ENCODE results near the gene PSTPIP2. TPM values are rescaled to one million over a fixed set of nuclear protein-coding genes. Genes with fewer than 3 reads are reported as not detected.

Gene PSTPIP2
- total and polyA plus RNA-seq, 2 donors (not counting 3 experiments of a cell fraction or from before 2014, with no cell fraction given), result 1.6 to 4.9 TPM

GRCh38 chr18:45976974-45977373 lies 95.1 kb downstream of the PSTPIP2 start:
- FAIRE-seq, result no peak
- no peak overlapping the region for H3K4me3 ChIP-seq (replicated peaks in 1 of 3; ENCODE audit: insufficient read depth in 1 of 3, low read depth in 1 of 3, low read length in 3 of 3)
- no peak overlapping the region for H3K9ac ChIP-seq (replicated peaks; ENCODE audit: extremely low read depth, insufficient read depth, low read length)
- H3K27ac ChIP-seq (ENCODE audit: insufficient read depth, low read depth, low read length), result no peak overlapping the region
- dilution Hi-C loops (cut with MboI; ENCODE audit: extremely low pct_ligation_motif_present, low sequenced_read_pairs) (no loop called here), intact Hi-C loops (cut with micrococcal nuclease) (no loop called here)
- H2AFZ ChIP-seq (ENCODE audit: low read depth, low read length), result no peak overlapping the region
- DNase-seq (ENCODE audit: low read depth, low spot score), result no peak
- H3K4me2 ChIP-seq (ENCODE audit: insufficient read depth, low read length), result no peak overlapping the region
- CTCF ChIA-PET, result interaction anchor here (4.1 to 5.8 kb wide), 2 partner anchors 96 to 312 kb away, joined by 26 to 49 read pairs; no protein-coding TSS in a partner anchor
- H3K27me3 ChIP-seq (ENCODE audit: control insufficient read depth in 2 of 2, insufficient read depth in 2 of 2, low read length in 2 of 2), result no peaks in the 10 kb centered on the region
- H3K36me3 ChIP-seq (ENCODE audit: control insufficient read depth in 2 of 2, extremely low read depth in 1 of 2, insufficient read depth in 2 of 2, low read length in 2 of 2), result no peaks in the 10 kb centered on the region
- TF ChIP-seq GATA2 (IDR thresholded peaks at IDR 0.05; ENCODE audit: insufficient read depth, insufficient read length, low read depth, low read length) (peak; percentile 47), POLR2AphosphoS5 (IDR thresholded peaks at IDR 0.05; ENCODE audit: insufficient read depth, low read depth, low read length) (no peak)
- H4K20me1 ChIP-seq (replicated peaks; ENCODE audit: control insufficient read depth, extremely low read depth, insufficient read depth, low read length), result no peaks in the 10 kb centered on the region
- no TSS peak for BruUV-seq (replicated peaks)
- POLR2A ChIA-PET, result no interaction called here
- H3K4me1 ChIP-seq (ENCODE audit: control insufficient read depth, extremely low read depth, insufficient read depth, low read length), result no peaks in the 10 kb centered on the region
- no peaks in the 10 kb centered on the region for H3K79me2 ChIP-seq (ENCODE audit: control insufficient read depth, insufficient read depth, low read length)
- H3K9me3 ChIP-seq (replicated peaks; ENCODE audit: control insufficient read depth, insufficient read depth, low read length), result no peaks in the 10 kb centered on the region
- no peaks in the 10 kb centered on the region for H3K9me1 ChIP-seq (replicated peaks; ENCODE audit: control insufficient read depth, extremely low read depth, insufficient read depth, low read length)

DNA sequence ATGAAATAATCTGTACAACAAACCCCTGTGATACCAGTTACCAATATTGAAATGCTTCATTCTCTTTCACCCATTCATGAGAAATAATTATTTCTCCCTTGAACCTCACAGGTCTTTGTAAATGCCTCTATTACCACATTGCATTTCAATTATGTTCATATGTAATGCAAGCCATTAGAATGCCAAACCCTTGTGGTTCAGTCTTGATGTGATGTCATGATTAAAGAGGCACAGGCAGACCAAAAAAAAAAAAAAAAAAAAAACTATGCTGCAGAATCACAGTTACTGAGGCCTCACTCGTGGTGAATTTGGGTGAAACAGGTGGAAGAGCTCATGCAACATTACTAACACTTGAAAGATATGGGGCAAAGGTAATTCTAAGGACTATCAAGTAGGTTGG lies 95.5 kb downstream of the PSTPIP2 start:
- H2AFZ ChIP-seq (ENCODE audit: low read depth, low read length), result no peak overlapping the region
- no peaks in the 10 kb centered on the region for H3K4me1 ChIP-seq (ENCODE audit: control insufficient read depth, extremely low read depth, insufficient read depth, low read length)
- H3K27ac ChIP-seq (ENCODE audit: insufficient read depth, low read depth, low read length), result no peak overlapping the region
- ChIA-PET POLR2A (no interaction called here), CTCF (interaction anchor here (0.9 to 5.8 kb wide), 3 partner anchors 66 to 311 kb away, joined by 3 to 49 read pairs (median 26); no protein-coding TSS in a partner anchor)
- TF ChIP-seq JUN (IDR thresholded peaks at IDR 0.05; ENCODE audit: borderline replicate concordance, insufficient read depth, insufficient read length, low read depth) (no peak), CTCF (IDR thresholded peaks at IDR 0.05; ENCODE audit: extremely low read depth in 1 of 2, insufficient read depth in 1 of 2, low read depth in 1 of 2, low read length in 2 of 2) (no peak), MAX (IDR thresholded peaks at IDR 0.05; ENCODE audit: insufficient read depth, insufficient read length) (no peak), POLR2AphosphoS5 (IDR thresholded peaks at IDR 0.05; ENCODE audit: insufficient read depth, low read depth, low read length) (no peak), POLR2A (IDR thresholded peaks at IDR 0.05; ENCODE audit: low read depth, low read length) (no peak), EZH2 (IDR thresholded peaks at IDR 0.05; ENCODE audit: borderline replicate concordance, low read depth, low read length, severe bottlenecking) (no peak), FOS (IDR thresholded peaks at IDR 0.05; ENCODE audit: borderline replicate concordance, insufficient read depth, low read length) (no peak)
- no peaks in the 10 kb centered on the region for H3K9me1 ChIP-seq (replicated peaks; ENCODE audit: control insufficient read depth, extremely low read depth, insufficient read depth, low read length)
- no TSS peak for BruUV-seq (replicated peaks)
- H3K27me3 ChIP-seq (ENCODE audit: control insufficient read depth in 2 of 2, insufficient read depth in 2 of 2, low read length in 2 of 2), result no peaks in the 10 kb centered on the region
- intact Hi-C loops (cut with micrococcal nuclease), result no loop called here
- H3K9ac ChIP-seq (replicated peaks; ENCODE audit: extremely low read depth, insufficient read depth, low read length), result no peak overlapping the region
- no peak for FAIRE-seq
- no peaks in the 10 kb centered on the region for H3K36me3 ChIP-seq (ENCODE audit: control insufficient read depth in 2 of 2, extremely low read depth in 1 of 2, insufficient read depth in 2 of 2, low read length in 2 of 2)
- H4K20me1 ChIP-seq (replicated peaks; ENCODE audit: control insufficient read depth, extremely low read depth, insufficient read depth, low read length), result no peaks in the 10 kb centered on the region
- H3K79me2 ChIP-seq (ENCODE audit: control insufficient read depth, insufficient read depth, low read length), result no peaks in the 10 kb centered on the region
- dilution Hi-C loops (cut with MboI; ENCODE audit: extremely low pct_ligation_motif_present, low sequenced_read_pairs), result no loop called here
- no peak for DNase-seq (ENCODE audit: low read depth, low spot score)
- H3K4me2 ChIP-seq (ENCODE audit: insufficient read depth, low read length), result no peak overlapping the region
- H3K9me3 ChIP-seq (replicated peaks; ENCODE audit: control insufficient read depth, insufficient read depth, low read length), result no peaks in the 10 kb centered on the region
- no peak overlapping the region for H3K4me3 ChIP-seq (replicated peaks in 1 of 3; ENCODE audit: insufficient read depth in 1 of 3, low read depth in 1 of 3, low read length in 3 of 3)

All from endothelial cell of umbilical vein (primary cell).